Loucy (cell line): ENCODE measurements around the gene CLEC18A.
"Not testable (repeated sequence)": the region's sequence is repeated elsewhere in the genome, so short reads cannot be mapped to it uniquely, and the experiment has no call there.

Source experiments
- EZH2phosphoT487 ChIP-seq: fragments of 200-600 bp; IDR thresholded peaks from 2 replicates; pipeline ENCODE4 v1.6.1; 2018; ENCODE audit warnings: antibody characterized with exemption, mild to moderate bottlenecking, moderate library complexity, borderline replicate concordance
- TF ChIP-seq, protein P1 (sequence below): fragments of 200-600 bp; sonication (generic); conservative IDR thresholded peaks from 2 replicates; pipeline ENCODE4 v1.5.1; 2014; ENCODE audit warnings: mild to moderate bottlenecking, antibody characterized with exemption, low read length

DNA sequence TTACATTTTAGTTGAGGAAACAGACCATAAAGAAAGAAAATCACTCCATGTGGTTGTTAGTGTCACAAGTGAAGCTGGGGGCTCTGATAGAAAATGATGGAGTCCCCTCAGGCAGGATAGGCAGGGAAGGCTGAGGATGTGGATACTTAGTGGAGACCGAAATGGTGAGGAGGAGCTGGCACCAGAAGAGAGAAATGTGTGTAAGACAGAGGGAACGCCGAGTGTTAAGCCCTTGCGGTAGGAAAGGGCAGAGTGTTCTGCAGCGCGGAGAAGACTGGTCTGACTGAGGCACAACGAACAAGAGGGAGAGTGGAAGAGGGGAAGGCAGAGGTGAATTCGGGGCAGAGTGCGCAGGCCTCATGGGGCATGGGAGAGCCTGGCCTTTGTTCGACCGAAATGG, 61.2 kb downstream of the CLEC18A start:
- TF ChIP-seq, protein P1, sequence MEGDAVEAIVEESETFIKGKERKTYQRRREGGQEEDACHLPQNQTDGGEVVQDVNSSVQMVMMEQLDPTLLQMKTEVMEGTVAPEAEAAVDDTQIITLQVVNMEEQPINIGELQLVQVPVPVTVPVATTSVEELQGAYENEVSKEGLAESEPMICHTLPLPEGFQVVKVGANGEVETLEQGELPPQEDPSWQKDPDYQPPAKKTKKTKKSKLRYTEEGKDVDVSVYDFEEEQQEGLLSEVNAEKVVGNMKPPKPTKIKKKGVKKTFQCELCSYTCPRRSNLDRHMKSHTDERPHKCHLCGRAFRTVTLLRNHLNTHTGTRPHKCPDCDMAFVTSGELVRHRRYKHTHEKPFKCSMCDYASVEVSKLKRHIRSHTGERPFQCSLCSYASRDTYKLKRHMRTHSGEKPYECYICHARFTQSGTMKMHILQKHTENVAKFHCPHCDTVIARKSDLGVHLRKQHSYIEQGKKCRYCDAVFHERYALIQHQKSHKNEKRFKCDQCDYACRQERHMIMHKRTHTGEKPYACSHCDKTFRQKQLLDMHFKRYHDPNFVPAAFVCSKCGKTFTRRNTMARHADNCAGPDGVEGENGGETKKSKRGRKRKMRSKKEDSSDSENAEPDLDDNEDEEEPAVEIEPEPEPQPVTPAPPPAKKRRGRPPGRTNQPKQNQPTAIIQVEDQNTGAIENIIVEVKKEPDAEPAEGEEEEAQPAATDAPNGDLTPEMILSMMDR: not testable (repeated sequence)
- not testable (repeated sequence) for TF ChIP-seq EZH2phosphoT487
